ENCODE results near the gene RELN. TPM values are rescaled to one million over a fixed set of nuclear protein-coding genes. Genes with fewer than 3 reads are reported as not detected.

Gene RELN
- total RNA-seq, 1 experiment from 2014 or later: 0.20 TPM

DNA sequence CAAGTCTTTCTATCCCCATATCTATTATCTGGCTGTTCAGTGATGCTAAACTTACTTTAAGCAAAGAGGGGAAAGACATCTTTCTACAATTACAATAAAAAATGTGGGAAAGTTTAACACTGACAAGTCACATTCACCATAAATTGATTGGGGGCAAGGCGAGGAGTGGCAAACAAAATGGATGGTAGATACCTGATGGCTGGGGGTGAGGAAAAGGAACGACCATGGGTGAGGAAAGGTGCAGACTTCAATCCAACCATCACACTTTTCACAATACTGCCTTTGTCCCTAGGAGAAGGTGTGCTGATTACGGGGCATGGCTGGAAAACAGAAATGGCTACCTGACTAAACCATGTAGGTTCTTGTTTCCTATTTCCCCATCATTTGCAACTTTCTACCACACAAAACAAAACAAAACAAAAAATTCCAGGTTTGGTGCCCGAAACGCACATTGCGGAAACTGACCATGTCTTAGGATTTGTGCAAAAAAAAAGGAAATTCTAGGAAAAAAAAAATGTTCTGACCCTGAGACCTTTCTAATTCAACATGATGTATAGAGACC is 3.8 kb downstream of the RELN start:
- Histone ChIP-seq H3K79me2 (ENCODE audit: insufficient read depth, low read length) (no peaks in the 10 kb centered on the region), H3K4me2 (ENCODE audit: low read length) (no peak overlapping the region), H3K9ac (ENCODE audit: low read length) (no peak overlapping the region), H3K27ac (ENCODE audit: low read depth, low read length) (no peak overlapping the region), H4K20me1 (ENCODE audit: insufficient read depth) (no peaks in the 10 kb centered on the region), H2AFZ (ENCODE audit: low read depth, low read length, poor library complexity, severe bottlenecking) (no peak overlapping the region), H3K4me3 (replicated peaks in 1 of 2; ENCODE audit: low read depth in 1 of 2, low read length in 2 of 2) (no peak overlapping the region), H3K9me3 (ENCODE audit: control insufficient read depth in 1 of 2, insufficient read depth in 1 of 2, low read depth in 1 of 2, low read length in 2 of 2) (no peaks in the 10 kb centered on the region), H3K9me2 (ENCODE audit: insufficient read depth) (no peaks in the 10 kb centered on the region), H3K4me1 (ENCODE audit: control insufficient read depth in 1 of 2, insufficient read depth in 2 of 2, low read length in 2 of 2) (no peaks in the 10 kb centered on the region), H3K36me3 (ENCODE audit: control insufficient read depth in 1 of 2, insufficient read depth in 2 of 2, low read length in 2 of 2) (no peaks in the 10 kb centered on the region), H3K27me3 (ENCODE audit: insufficient read depth, low read length) (peaks cover 36% of the 10 kb centered on the region)
- ChIA-PET CTCF (no interaction called here), POLR2A (no interaction called here), RAD21 (ENCODE audit: low non-redundant PET in 1 of 2, low total read pairs in 2 of 2, uncharacterized antibody in 2 of 2, unreplicated experiment in 2 of 2) (no interaction called here)
- TF ChIP-seq JUND (IDR thresholded peaks at IDR 0.05): no peak
- no peak for TF ChIP-seq ELF1 (IDR thresholded peaks at IDR 0.05; ENCODE audit: borderline replicate concordance, low read depth)
- no peak for TF ChIP-seq FOSL1 (IDR thresholded peaks at IDR 0.05; ENCODE audit: low read depth)
- TF ChIP-seq YY1 (IDR thresholded peaks at IDR 0.05; ENCODE audit: extremely low read depth, insufficient replicate concordance, low read depth, low read length): no peak
- TF ChIP-seq, protein P1, sequence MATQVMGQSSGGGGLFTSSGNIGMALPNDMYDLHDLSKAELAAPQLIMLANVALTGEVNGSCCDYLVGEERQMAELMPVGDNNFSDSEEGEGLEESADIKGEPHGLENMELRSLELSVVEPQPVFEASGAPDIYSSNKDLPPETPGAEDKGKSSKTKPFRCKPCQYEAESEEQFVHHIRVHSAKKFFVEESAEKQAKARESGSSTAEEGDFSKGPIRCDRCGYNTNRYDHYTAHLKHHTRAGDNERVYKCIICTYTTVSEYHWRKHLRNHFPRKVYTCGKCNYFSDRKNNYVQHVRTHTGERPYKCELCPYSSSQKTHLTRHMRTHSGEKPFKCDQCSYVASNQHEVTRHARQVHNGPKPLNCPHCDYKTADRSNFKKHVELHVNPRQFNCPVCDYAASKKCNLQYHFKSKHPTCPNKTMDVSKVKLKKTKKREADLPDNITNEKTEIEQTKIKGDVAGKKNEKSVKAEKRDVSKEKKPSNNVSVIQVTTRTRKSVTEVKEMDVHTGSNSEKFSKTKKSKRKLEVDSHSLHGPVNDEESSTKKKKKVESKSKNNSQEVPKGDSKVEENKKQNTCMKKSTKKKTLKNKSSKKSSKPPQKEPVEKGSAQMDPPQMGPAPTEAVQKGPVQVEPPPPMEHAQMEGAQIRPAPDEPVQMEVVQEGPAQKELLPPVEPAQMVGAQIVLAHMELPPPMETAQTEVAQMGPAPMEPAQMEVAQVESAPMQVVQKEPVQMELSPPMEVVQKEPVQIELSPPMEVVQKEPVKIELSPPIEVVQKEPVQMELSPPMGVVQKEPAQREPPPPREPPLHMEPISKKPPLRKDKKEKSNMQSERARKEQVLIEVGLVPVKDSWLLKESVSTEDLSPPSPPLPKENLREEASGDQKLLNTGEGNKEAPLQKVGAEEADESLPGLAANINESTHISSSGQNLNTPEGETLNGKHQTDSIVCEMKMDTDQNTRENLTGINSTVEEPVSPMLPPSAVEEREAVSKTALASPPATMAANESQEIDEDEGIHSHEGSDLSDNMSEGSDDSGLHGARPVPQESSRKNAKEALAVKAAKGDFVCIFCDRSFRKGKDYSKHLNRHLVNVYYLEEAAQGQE (IDR thresholded peaks at IDR 0.05; ENCODE audit: low read depth): no peak
- no peak for TF ChIP-seq POLR2AphosphoS5 (IDR thresholded peaks at IDR 0.05; ENCODE audit: low read depth, low read length)
- TF ChIP-seq ZNF274 (IDR thresholded peaks at IDR 0.05; ENCODE audit: low read depth, low read length): no peak
- TF ChIP-seq, protein P2, sequence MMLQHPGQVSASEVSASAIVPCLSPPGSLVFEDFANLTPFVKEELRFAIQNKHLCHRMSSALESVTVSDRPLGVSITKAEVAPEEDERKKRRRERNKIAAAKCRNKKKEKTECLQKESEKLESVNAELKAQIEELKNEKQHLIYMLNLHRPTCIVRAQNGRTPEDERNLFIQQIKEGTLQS (IDR thresholded peaks at IDR 0.05): no peak
- TF ChIP-seq, protein P3, sequence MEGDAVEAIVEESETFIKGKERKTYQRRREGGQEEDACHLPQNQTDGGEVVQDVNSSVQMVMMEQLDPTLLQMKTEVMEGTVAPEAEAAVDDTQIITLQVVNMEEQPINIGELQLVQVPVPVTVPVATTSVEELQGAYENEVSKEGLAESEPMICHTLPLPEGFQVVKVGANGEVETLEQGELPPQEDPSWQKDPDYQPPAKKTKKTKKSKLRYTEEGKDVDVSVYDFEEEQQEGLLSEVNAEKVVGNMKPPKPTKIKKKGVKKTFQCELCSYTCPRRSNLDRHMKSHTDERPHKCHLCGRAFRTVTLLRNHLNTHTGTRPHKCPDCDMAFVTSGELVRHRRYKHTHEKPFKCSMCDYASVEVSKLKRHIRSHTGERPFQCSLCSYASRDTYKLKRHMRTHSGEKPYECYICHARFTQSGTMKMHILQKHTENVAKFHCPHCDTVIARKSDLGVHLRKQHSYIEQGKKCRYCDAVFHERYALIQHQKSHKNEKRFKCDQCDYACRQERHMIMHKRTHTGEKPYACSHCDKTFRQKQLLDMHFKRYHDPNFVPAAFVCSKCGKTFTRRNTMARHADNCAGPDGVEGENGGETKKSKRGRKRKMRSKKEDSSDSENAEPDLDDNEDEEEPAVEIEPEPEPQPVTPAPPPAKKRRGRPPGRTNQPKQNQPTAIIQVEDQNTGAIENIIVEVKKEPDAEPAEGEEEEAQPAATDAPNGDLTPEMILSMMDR (IDR thresholded peaks at IDR 0.05 in 2 of 3, conservative IDR thresholded peaks at IDR 0.05 in 1 of 3; ENCODE audit: borderline replicate concordance in 1 of 3, insufficient read depth in 1 of 3, low read depth in 2 of 3, low read length in 2 of 3): no peak
- TF ChIP-seq ZFX (IDR thresholded peaks at IDR 0.05): no peak
- no peak for TF ChIP-seq SIN3A (IDR thresholded peaks at IDR 0.05; ENCODE audit: low read depth)
- no peak for TF ChIP-seq EZH2phosphoT487 (IDR thresholded peaks at IDR 0.05; ENCODE audit: borderline replicate concordance)
- TF ChIP-seq SP1 (IDR thresholded peaks at IDR 0.05; ENCODE audit: low read depth): no peak
- TF ChIP-seq EZH2 (IDR thresholded peaks at IDR 0.05): no peak
- TF ChIP-seq SRF (IDR thresholded peaks at IDR 0.05; ENCODE audit: low read depth): no peak
- intact Hi-C loops (cut with micrococcal nuclease): no loop called here
- no peak for ATAC-seq
- DNase-seq (ENCODE audit: low read depth, low spot score): no peak
- no TSS peak for BruUV-seq (replicated peaks)

Measured in HCT116 (cell line).